CD4-positive, alpha-beta T cell treated with Interferon gamma for 1 hour (primary cell): Measurements from ENCODE around the gene LRR1.
"Not testable (repeated sequence)": the region's sequence is repeated elsewhere in the genome, so short reads cannot be mapped to it uniquely, and the experiment has no call there.

Source experiments
- DNase-seq: peaks from one replicate; pipeline ENCODE4 v3.0.0-alpha.2; 2020

Gene LRR1

DNA sequence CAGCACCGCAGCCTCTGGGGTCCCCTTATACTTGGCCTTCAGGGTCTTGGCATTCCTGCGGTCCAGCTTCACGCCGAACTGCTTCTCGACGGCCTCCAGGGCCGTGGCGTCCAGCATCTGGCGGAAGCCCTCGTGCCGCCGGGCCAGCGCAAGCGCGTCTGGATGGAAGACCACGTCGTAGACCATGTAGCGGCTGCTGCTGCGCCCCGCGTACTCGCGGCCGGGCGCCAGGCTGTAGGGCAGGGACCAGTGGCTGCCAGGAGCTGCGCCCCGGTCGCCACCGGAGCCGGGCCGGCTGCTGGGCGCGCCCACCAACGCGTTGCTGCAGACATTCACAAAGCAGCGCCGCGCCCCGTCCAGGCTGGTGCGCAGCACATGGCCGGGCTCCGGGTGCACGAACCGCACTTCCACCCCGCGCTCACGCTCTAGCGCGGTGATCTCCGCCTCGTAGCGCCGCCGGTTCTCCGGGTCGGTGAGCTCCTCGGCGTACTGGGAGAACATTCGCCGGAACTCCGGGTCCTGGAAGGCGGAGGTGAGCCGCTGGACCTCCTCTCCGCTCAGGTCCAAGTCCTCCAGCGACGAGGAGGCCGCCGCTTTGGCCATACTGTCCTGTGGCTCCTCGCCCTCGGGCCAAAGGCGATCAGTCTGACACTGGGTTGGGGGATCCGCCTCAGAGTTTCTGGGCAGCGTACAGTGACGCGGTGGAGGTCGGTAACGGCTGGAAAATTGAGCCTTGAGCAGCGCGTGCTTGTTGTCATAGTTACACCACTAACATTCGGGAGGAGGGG is 36.0 kb downstream of the LRR1 start, which contains the start of gene DNAAF2:
Gene DNAAF2, minus strand, starts transcription at position 698 of the 788 bp plus-strand sequence. Its CDS starts 95 bp downstream, at position 603.
- DNase-seq: peak; percentile 70

DNA sequence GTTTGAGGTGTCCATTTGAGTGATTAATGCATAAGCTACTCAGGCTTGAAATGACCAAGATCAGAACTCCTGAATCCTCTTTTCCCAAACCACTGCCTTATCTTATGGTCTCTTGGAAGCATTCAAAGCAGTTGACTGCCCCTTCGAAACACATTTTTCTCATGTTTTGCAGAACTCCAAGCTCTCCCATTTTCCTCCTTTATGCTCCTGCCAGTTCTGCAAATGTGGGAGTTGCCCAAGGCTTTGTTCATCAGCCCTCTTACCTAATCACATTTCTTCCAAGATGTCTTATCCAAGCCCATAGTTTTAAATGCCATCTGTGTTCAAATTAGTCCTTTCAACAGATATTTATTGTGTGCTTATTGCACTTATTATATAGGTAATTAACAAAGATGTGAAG is 38.1 kb downstream of the LRR1 start:
- DNase-seq: no peak

DNA sequence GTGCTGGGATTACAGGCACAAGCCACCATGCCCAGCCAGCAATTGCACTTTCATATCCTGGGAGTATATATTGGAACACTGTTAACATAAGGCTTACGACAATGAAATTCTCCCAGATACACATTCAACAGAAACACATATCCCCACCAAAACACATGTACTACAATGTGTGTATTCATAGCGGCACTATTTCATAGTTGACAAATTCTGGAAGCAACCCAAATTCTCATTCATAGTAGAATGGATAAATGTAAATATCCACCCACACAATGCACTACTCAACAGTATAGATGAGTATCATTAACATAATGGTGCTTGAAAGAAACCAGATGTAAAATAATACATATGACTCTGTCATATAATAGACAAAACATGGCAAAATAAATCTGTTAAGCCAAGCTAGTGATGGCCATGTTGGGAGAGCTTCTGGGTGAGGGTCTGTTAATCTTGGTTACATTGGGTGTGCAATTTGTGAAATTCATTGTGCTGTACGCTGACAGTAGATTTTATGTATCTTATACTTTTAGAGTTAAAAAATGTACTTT is 38.9 kb downstream of the LRR1 start:
- DNase-seq: no peak

DNA sequence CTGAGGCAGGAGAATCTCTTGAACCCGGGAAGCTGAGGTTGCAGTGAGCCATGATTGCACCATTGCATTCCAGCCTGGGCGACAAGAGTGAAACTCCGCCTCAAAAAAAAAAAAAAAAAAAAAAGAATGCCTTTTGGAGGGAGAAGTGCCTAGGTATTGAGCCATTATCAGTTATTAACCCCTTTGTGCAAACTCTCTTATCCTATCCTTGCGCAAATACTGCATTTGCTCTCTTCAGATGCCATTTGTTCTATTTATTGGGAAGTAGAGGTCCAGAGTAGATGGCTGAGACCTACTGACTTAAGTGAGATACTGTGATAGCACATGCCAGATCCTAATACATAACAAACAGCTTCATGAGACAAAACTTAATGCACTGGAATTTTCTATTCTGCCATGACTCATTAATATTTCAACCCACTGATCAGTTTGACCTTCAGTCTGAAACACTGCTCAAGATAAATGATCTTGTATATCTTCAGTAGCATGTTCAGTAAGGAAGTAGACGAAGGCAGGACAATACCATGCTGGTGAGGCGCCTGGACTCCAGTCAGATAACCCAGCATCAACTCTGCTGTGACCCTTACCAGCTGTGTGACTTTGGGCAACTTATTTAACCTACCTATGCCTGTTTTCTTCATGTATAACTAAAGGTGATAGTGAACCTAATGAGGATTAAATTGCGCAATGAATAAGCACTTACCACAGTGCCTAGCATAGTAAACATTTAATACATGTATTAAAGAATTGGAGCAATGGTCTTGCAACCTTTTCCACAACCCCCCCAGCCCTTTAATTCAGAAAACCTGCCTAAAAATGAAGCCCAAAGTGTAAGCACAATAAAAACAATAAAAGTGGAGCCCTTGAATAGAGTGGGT is 42.0 kb downstream of the LRR1 start:
- no peak for DNase-seq

DNA sequence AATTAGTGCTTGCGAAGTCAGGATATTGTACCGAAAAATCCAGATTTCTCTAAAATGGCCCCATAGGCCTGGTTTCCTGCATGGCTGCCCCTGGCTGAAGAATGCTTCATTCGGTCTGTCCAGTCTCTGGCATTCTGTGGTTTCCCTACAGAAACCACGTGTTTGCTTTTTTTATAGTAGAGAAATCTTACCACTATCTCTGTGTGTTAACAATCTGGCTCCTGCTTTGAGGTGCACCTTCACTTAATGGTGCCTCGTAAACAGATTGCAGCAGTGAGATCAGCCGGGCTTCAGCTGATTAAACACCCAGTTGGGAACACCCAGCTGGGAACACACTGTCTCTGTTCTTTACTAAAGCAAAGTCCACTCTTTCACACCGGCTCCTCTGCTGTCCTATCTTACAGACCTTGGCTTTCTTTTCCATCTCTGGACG is 43.0 kb downstream of the LRR1 start:
- no peak for DNase-seq

DNA sequence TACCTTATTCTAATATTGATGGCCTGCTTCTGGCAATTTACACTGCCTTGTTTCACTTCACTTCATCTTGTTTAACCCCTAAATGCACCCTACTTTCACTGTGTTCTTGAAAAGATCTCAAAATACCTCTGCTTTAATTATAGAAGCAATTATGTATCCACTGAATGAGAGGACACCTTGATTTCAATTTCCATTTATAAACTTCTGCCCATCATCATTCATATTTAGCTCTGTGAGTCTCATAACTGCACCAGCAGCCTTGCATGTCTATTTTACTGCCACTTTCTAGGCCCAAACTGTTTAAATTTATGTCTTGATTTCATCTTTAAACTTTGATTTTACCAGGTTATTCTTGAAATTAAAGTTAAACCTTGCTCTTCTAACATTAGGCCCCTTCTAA is 43.4 kb downstream of the LRR1 start:
- DNase-seq: no peak

DNA sequence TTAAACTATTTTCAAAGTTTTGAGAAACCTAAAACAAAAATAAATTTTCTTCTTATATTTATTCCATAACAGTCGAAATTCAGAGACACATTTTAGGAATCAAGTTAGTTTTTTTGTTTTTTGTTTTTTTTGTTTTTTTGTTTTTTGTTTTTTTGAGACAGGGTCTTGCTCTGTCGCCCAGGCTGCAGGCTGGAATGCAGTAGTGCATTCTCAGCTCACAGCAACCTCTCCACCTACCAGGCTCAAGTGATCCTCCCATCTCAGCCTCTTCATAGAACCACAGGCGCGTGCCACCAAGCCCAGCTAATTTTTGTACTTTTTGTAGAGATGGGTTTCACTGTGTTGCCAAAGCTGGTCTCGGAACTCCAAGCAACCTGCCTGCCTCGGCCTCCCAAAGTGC is 54.8 kb downstream of the LRR1 start:
- DNase-seq: no peak

DNA sequence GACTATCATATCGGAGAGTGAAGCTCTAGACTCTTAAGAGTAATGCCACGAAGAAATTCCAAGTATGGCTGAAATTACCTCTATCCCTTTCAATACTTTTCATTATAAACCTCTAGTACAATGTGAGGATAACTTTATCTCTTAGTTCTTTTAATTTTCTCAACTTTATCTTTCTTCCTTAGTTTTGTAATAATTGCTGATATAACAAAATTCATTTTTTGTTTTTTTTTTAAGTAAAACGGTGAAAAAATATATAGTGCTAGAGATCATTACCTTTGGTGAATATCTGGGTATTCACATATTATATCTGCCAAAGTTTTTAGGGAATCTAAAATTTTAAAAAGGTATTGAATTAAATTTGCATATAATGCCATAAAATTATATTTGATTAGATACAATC is 55.8 kb downstream of the LRR1 start:
- DNase-seq: no peak

DNA sequence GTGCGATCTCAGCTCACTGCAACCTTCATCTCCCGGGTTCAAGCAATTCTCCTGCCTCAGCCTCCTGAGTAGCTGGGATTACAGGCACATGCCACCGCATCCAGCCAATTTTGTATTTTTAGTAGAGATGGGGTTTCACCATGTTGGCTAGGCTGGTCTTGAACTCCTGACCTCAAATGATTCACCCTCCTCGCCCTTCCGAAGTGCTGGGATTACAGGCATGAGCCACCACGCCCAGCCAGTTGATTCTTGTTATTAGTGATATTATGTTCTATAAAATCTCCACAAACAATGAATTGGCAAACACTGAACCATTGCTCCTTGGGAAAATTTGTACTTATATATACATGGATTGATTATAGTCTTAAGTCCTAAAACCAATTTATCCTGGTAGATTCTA is 58.8 kb downstream of the LRR1 start:
- DNase-seq: not testable (repeated sequence)

DNA sequence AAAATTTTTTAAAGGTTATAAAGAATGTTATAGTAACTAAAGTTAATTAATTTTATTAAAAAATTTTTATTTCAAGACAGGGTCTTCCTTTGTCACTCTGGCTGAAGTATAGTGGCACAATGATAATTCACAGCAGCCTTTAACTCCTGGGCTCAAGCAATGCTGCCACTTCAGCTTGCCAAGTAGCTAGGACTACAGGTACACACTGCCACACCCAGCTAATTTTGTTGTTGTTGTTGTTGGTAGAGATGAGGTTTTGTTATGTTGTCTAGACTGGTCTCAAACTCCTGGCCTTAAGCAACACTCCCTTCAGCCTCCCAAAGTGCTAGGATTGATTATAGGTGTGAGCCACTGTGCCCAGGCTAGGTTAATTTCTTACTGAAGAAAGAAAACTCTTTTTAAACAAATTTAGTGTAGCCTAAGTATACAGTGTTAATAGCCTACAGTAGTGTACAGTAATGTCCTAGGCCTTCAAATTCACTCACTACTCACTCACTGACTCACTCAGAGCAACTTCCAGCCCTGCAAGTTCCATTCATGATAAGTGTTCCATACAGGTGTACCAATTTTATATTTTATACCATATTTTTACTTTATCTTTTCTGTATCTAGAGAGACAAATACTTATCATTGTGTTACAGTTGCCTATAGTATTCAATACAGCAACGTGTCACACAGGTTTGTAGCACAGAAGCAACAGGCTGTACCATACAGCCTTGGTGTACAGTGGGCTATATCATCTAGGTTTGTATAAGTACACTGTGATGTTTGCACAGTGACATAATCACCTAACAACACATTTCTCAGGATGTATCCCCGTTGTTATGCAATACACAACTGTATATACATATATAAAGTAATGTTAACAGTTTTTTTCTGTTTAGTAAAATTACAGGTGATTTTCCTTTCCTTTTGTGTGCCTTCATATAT is 61.1 kb downstream of the LRR1 start:
- DNase-seq: no peak
